Common myeloid progenitor, CD34-positive (primary cell): ENCODE data around the gene GRAMD1C.
A peak's percentile ranks its signal among the peaks of the same experiment; 100 is the strongest.

Source experiments
- CTCF ChIA-PET: fragments of 350-600 bp; sonication (Branson Sonifier 250); formaldehyde crosslinking; loops from one replicate; lab custom pipeline; 2021; ENCODE audit warnings: antibody characterized with exemption; lab: Charles Lee
- POLR2A ChIA-PET: fragments of 350-600 bp; sonication (Branson Sonifier 250); formaldehyde crosslinking; loops from one replicate; lab custom pipeline; 2021; ENCODE audit warnings: antibody characterized with exemption; lab: Charles Lee
- DNase-seq, 3 donors: peaks; one replicate each; pipeline versions ENCODE4 v3.0.0 to v3.0.0-alpha.2; 2013
- H3K27ac ChIP-seq, 2 experiments: 1 replicate in 1 of 2; 2 replicates in 1 of 2; pipeline ENCODE4 v1.7.0; 2013; ENCODE audit warnings: inconsistent platforms in 2 of 2, low read length in 2 of 2, mild to moderate bottlenecking in 2 of 2, low read depth in 1 of 2, moderate library complexity in 1 of 2; ENCODE audit not compliant: severe bottlenecking in 2 of 2, insufficient read depth in 1 of 2, poor library complexity in 1 of 2
- H3K27me3 ChIP-seq, 5 experiments: replicated peaks in 2 of 5; 1 replicate in 3 of 5; 2 replicates in 2 of 5; pipeline versions ENCODE4 v1.6.1 to v1.7.0; 2013; ENCODE audit warnings: low read length in 4 of 5, mild to moderate bottlenecking in 2 of 5, moderate library complexity in 2 of 5, inconsistent platforms in 1 of 5; ENCODE audit not compliant: insufficient read depth in 5 of 5, control insufficient read depth in 4 of 5
- H3K36me3 ChIP-seq, 4 experiments: 1 replicate in 2 of 4; 2 replicates in 2 of 4; pipeline versions ENCODE4 v1.6.1 to v1.7.0; 2013; ENCODE audit warnings: low read length in 3 of 4, control low read depth in 1 of 4, mild to moderate bottlenecking in 1 of 4; ENCODE audit not compliant: control insufficient read depth in 4 of 4, insufficient read depth in 4 of 4
- H3K4me1 ChIP-seq, 4 experiments: 1 replicate in 3 of 4; 2 replicates in 1 of 4; pipeline versions ENCODE4 v1.6.1 to v1.7.1; 2013; ENCODE audit warnings: low read length in 3 of 4, mild to moderate bottlenecking in 3 of 4, control low read depth in 1 of 4, inconsistent platforms in 1 of 4, moderate library complexity in 1 of 4; ENCODE audit not compliant: control insufficient read depth in 4 of 4, insufficient read depth in 4 of 4; ENCODE audit errors: control extremely low read depth in 1 of 4
- H3K4me3 ChIP-seq, 7 experiments: 1 replicate in 4 of 7; 2 replicates in 3 of 7; pipeline versions ENCODE4 v1.5.1 to v1.7.0; 2013; ENCODE audit warnings: mild to moderate bottlenecking in 7 of 7, low read length in 6 of 7, moderate library complexity in 6 of 7, inconsistent platforms in 2 of 7, low read depth in 2 of 7, control low read depth in 1 of 7; ENCODE audit not compliant: insufficient read depth in 4 of 7, control insufficient read depth in 1 of 7; ENCODE audit errors: extremely low read depth in 1 of 7
- H3K9me3 ChIP-seq, 5 experiments: 1 replicate in 4 of 5; 2 replicates in 1 of 5; pipeline versions ENCODE4 v1.6.1 to v1.7.1; 2013; ENCODE audit warnings: low read length in 4 of 5, mild to moderate bottlenecking in 2 of 5, inconsistent platforms in 1 of 5, low read depth in 1 of 5, moderate library complexity in 1 of 5; ENCODE audit not compliant: control insufficient read depth in 4 of 5, insufficient read depth in 2 of 5; ENCODE audit errors: control extremely low read depth in 1 of 5
- WGBS: methylation state at CpG from one replicate; pipeline ENCODE4 v1.1.5; 2013; ENCODE audit not compliant: insufficient coverage; 5-methylcytosine and 5-hydroxymethylcytosine counted together

GRAMD1C gene

GRCh38 chr3:113898892-113899291 lies 60.3 kb downstream of the GRAMD1C start:
- Histone ChIP-seq H3K27me3 (no peaks in the 10 kb centered on the region), H3K4me1 (peaks cover 0 to 12% (median 5%) of the 10 kb centered on the region in 4 experiments), H3K27ac (no peak overlapping the region), H3K9me3 (no peaks in the 10 kb centered on the region), H3K4me3 (no peak overlapping the region), H3K36me3 (no peaks in the 10 kb centered on the region)
- DNase-seq: peak in 2 of 3 donors; percentile 24 to 28
- ChIA-PET CTCF (interaction anchor here (0.7 to 1.2 kb wide), 3 partner anchors 9 to 138 kb away, joined by 3 read pairs; no protein-coding TSS in a partner anchor), POLR2A (no interaction called here)
- WGBS: no CpG with 5 or more reads among the region's 2 CpGs

DNA sequence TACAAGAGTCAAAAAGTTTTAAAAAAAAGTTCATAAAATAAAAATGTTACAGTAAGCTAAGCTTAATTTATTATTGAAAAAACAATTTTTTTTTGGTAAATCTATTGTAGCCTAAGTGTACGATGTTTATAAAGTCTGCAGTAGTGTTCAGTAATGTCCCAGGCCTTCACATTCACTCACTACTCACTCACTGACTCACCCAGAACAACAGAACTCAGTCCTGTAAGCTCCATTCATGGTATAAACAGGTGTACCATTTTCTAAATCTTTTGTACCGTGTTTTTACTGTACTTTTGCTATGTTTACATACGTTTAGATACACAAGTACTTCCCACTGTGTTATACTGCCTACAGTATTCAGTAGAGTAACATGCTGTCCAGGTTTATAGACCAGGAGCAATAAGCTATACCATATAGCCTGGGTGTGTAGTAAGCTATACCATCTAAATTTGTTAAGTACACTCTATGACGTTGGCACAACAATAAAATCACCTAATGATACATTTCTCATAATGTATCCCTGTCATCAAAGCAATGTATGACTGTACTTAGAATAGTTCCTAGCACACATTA lies 68.1 kb downstream of the GRAMD1C start:
- ChIA-PET CTCF (interaction anchor here (0.6 to 1.8 kb wide), 6 partner anchors 11 to 248 kb away, joined by 3 to 9 read pairs (median 4); no protein-coding TSS in a partner anchor), POLR2A (interaction anchor here (0.6 kb wide), 1 partner anchor 176 kb away, joined by 4 read pairs; no protein-coding TSS in a partner anchor)
- WGBS: no CpG with 5 or more reads among the region's 4 CpGs

GRCh38 chr3:113908133-113908532 lies 69.5 kb downstream of the GRAMD1C start:
- DNase-seq: no peak
- no peak overlapping the region for H3K4me3 ChIP-seq
- H3K27me3 ChIP-seq: no peaks in the 10 kb centered on the region
- peaks cover 0 to 2% (median 0%) of the 10 kb centered on the region in 4 experiments for H3K4me1 ChIP-seq
- ChIA-PET CTCF (interaction anchor here (1.1 to 1.5 kb wide), 3 partner anchors 9 to 63 kb away, joined by 3 to 5 read pairs (median 4); no protein-coding TSS in a partner anchor), POLR2A (no interaction called here)
- no peaks in the 10 kb centered on the region for H3K36me3 ChIP-seq
- H3K9me3 ChIP-seq: peaks cover 0 to 5% (median 3%) of the 10 kb centered on the region in 5 experiments
- no peak overlapping the region for H3K27ac ChIP-seq

More for the DNA sequence above, 68.1 kb downstream of the GRAMD1C start:
- no peaks in the 10 kb centered on the region for H3K36me3 ChIP-seq
- DNase-seq: no peak
- H3K4me3 ChIP-seq: no peak overlapping the region
- no peaks in the 10 kb centered on the region for H3K4me1 ChIP-seq
- H3K9me3 ChIP-seq: peaks cover 0 to 5% (median 3%) of the 10 kb centered on the region in 5 experiments
- no peak overlapping the region for H3K27ac ChIP-seq
- H3K27me3 ChIP-seq: no peaks in the 10 kb centered on the region

DNA sequence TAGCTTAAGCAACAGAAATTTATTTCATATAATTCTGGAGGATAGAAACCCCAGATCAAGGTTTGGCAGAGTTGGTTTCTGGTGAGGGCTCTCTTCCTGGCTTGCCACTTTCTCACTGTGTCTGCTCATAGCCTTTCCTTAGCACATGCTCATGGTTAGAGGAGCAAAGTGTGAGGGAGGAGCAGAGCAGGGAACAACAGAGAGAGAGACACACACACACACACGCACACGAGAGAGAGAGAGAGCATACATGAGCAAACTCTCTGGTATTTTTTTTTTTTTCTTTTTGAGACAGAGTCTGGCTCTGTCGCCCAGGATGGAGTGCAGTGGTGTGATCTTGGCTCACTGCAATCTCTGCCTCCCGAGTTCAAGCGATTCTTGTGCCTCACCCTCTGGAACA lies 72.4 kb downstream of the GRAMD1C start:
- 95% methylated on average over 2 of the region's 5 CpGs for WGBS
- no peaks in the 10 kb centered on the region for H3K27me3 ChIP-seq
- no peak overlapping the region for H3K4me3 ChIP-seq
- POLR2A ChIA-PET: no interaction called here
- no peak overlapping the region for H3K27ac ChIP-seq
- no peaks in the 10 kb centered on the region for H3K9me3 ChIP-seq
- no peaks in the 10 kb centered on the region for H3K36me3 ChIP-seq
- DNase-seq: no peak
- peaks cover 0 to 2% (median 0%) of the 10 kb centered on the region in 4 experiments for H3K4me1 ChIP-seq
- CTCF ChIA-PET: interaction anchor here (1.4 to 5.7 kb wide), 2 partner anchors 66 to 74 kb away, joined by 4 to 29 read pairs; no protein-coding TSS in a partner anchor

- 100% methylated on average over 1 of the region's 3 CpGs for WGBS
- Histone ChIP-seq H3K27ac (peak overlapping the region in 1 of 2 experiments; percentile 47), H3K27me3 (no peaks in the 10 kb centered on the region), H3K4me1 (peaks cover 0 to 2% (median 0%) of the 10 kb centered on the region in 4 experiments), H3K36me3 (no peaks in the 10 kb centered on the region), H3K9me3 (no peaks in the 10 kb centered on the region), H3K4me3 (peak overlapping the region in 5 of 7 experiments; percentile 7 to 73 (median 46))
- CTCF ChIA-PET: interaction anchor here (0.8 to 5.7 kb wide), 13 partner anchors 11 to 417 kb away, joined by 3 to 29 read pairs (median 4); no protein-coding TSS in a partner anchor
- DNase-seq: peak; percentile 74 to 80 (median 77)
- POLR2A ChIA-PET: interaction anchor here (0.7 kb wide), 1 partner anchor 167 kb away, joined by 3 read pairs; no protein-coding TSS in a partner anchor
Measured at GRCh38 chr3:113912552-113913236, 74.1 kb downstream of the GRAMD1C start.

- CTCF ChIA-PET: interaction anchor here (0.9 to 5.7 kb wide), 7 partner anchors 13 to 421 kb away, joined by 3 to 29 read pairs (median 3); no protein-coding TSS in a partner anchor
- Histone ChIP-seq H3K27me3 (no peaks in the 10 kb centered on the region), H3K27ac (no peak overlapping the region), H3K9me3 (no peaks in the 10 kb centered on the region), H3K4me1 (peaks cover 0 to 2% (median 0%) of the 10 kb centered on the region in 4 experiments), H3K36me3 (no peaks in the 10 kb centered on the region), H3K4me3 (no peak overlapping the region)
- WGBS: no CpG with 5 or more reads among the region's 2 CpGs
- POLR2A ChIA-PET: no interaction called here
- no peak for DNase-seq
Measured at GRCh38 chr3:113914646-113915045, 76.1 kb downstream of the GRAMD1C start.
